Colon (tissue), 2 donors: ENCODE measurements around the gene BBS9.

Experiments used
- FAIRE-seq: peaks from 2 replicates; lab custom pipeline; 2012; peaks lifted over from hg19 to GRCh38; lab: Jason Lieb, UNC
- donor health status: control.
- donor health status: control.

The BBS9 gene

DNA sequence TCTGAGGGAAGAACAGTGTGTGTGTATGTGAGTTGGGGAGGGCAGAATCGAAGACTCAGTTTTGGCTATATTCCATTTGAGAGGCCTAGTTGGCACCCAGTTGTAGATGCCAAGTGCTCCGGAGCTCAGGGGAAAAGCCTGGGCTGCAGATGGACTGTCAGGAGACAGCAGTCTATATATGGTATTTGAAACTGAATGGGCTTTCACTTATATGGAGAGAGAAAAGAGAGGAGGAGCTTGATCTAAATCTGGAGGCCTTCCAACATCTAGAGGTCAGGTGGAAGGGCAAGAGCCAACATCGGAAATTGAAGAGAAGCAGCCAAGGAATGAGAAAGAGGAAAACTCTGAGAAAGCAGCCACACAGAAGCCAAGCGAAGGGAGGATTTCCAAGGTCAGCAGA is 425.2 kb downstream of the BBS9 start:
- no peak for FAIRE-seq

DNA sequence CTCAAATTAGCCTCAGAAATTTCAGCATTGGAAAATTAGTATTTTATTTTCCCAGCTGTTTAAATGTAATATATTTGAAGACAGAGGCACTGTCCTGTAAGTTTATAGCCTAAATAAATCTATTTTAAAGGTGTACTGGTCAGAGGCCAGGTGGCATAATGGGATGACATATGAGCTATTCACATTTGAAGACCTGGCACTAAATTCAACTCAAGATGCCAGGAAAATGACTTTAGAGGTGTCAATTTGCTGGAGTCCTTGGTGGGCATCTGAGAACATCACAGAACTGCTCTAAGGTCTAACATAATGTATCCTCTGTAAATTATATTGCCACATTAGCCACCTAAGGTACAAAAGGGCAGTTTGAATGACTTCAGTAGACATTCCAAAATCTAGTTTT is 427.1 kb downstream of the BBS9 start:
- FAIRE-seq: no peak

DNA sequence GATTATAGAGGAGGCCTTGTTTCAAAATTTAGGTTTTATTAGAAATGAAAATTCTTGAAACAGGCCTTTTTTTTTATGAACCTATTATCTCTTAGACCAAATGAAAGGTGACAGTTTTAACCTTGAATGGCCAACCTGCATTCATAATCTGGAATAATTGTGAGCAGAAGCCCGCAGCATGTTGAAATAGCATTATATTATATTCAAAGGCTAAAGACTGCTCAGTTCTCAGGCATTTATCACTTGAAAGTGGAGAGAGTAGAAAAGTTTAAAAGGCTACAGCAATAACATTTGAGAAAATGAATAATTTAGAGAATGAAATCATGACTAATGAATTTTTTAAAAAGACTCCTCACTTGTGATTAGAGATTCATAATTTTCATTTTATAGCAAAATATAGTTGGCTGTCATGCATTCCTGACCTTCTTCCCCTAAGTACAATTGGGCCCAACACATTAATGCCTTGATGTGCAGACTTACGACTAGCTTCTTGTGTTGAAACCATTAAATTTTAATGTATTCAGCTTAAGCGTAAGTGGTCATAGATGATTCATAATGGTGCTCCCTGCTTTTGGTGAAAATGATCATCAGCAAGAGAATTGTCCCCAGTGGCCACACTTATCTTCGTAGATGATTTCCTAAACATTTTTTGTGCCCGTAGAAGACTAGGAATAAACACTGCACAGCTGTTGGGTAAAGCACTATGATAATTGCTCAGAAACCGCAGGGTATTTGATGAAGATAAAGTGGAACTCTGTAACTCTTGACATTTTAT is 429.4 kb downstream of the BBS9 start:
- FAIRE-seq: no peak

DNA sequence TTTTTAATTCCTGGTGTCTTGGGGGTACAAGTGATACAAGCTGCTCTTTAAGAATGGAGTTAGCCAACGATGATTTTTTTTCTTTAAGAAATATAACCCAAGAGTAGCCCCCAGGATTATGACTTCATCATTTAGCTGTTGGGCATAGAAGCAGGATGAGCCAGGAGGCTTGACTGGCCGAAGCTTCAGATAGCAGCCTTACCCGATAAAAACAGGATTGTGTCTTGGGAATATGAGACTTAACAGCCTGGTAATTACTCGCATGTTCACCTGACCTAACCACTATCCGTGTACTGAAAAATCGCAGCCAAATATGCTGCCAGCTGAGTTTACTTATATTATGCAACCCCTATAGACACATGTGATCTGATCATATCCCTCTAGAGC is 430.0 kb downstream of the BBS9 start:
- no peak for FAIRE-seq

DNA sequence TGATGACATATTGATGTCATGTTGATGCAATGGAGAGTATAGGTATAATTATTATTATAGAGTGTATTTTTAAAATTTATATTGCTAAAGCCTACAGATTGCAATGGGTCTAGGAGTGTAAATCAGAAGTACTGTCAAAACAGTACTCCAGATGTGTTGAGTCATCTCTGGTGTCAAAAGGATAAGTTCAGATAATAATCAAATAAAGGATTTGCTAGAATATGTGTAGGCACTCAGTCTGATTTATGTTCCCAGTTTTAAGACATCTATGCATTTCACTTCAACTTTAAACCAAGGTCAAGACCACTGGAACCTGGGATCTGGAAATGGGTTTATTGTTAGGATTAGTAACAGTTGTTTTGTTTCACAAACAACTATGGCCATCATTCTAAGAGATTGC is 433.6 kb downstream of the BBS9 start:
- FAIRE-seq: no peak

DNA sequence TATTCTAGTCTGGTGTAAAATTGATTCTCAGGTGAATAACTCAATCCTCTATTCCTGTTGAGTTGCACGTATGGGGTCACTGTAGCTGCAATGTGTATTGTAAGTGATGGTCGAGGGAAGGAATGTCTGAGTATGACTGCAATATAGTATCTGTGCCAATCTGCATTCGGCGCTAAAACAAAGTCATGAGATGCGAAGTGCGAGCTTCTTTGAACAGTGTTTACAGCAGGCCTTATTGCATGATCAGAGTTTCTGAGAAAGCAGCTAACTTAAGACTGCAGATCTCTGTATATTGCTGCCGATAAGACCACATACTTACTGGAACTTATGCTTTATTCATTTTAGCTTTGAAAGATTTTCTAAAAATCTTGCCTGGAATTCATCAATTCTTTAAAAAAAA is 434.3 kb downstream of the BBS9 start:
- no peak for FAIRE-seq

DNA sequence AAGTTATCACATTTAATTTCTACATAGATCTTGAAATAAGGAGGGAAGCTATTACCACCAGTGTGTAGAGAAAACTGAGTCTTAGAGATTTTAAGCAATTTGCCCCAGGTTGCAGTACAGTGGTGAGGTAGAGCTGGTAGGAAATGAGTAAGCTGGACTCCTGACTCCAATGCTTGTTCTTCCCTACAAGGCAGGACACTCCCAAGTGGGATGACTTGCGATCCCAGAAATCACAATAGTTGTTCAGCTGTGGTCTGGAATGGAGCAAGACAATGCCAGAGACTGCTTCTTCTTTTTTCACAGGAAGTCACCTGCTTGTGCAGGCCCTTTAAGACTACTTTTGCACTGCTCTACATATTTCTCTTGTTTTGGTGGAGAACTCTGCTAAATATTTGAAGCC is 448.8 kb downstream of the BBS9 start:
- FAIRE-seq: no peak

DNA sequence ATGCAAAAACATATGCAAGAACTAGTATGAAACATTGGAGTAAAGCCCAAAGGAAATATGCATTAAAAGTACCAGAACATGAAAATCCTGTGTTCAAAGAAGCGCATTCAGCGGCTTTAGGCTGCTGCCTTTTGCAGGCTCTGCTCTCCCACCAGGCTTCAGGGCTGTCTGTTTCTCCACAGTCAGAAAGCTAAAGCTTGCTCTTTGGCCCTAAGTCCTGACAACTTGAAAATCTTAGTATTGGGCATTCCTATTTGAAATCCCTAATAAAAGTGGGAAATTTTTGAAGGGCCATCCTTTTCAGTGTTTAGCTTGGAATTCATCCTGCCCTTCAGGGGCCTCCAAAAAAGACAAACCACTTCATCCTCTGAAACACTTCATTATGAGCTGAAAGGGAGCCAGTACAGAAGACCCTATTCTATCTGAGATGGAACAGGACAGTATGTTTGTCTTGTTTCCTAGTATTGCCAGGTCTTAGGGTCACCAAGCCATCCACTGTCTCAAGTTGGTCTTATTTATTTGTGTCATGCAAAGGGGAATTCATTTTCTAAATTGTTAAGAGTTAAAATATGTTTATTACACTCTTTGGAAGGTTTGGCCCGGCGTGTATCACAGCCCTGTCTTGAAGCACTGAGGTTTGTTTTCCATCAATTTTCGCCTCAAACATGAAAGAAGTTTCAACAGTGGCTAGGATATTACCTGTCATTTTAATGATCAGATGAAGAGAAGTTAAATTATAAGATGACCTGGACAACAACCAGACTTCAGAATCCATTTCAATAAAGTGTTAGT is 449.7 kb downstream of the BBS9 start:
- FAIRE-seq: no peak

DNA sequence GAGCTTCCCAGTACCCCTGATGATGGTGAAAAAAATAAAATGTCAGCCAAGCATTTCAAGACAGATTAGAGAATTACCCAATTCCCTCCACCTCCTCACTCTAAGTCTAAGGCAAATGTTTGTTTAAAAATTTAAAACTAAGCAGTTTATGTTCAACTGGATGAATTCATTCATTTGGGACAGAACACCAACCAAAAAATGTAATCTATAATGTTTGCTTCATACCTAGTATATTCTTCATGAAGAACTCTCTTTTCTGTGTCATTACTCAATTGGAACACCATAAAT is 450.3 kb downstream of the BBS9 start:
- FAIRE-seq: no peak

DNA sequence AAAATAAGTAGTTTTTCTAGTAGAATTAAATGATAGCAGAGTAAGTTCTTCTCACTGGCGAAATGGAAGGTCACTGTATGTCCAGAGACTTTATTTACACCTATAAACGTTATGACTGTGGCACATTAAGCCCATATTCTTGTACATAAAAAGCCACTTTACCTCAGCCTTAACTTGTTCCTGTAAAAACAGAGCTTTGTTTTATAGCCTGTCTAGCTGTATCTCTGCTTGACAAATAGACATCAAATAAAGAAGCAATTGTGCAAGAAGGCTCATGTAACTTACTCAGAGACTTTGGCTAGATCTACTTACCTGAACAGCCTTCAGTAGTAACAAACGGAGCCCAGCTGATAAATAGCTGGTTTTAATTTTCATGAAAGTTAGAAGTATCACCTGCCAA is 451.9 kb downstream of the BBS9 start:
- no peak for FAIRE-seq

DNA sequence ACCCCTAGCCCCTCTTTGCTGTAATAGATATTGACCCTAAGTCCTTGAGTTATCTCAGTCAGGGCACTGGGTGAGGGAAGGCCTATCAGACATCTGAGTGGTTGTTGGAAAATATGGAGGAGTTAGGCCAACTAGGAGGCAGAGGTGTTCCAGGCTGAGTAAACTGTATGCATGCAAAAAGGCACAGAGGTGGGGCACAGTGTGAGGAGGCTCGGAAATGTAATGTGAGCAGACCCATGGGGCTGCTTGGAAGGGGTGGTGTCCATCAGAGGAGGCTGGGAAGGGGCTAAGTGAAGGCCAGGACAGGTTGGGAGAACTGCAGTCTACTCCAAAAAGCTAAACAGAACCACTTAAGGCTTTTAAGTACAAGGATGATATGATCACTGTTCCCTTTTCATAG is 452.7 kb downstream of the BBS9 start:
- no peak for FAIRE-seq

DNA sequence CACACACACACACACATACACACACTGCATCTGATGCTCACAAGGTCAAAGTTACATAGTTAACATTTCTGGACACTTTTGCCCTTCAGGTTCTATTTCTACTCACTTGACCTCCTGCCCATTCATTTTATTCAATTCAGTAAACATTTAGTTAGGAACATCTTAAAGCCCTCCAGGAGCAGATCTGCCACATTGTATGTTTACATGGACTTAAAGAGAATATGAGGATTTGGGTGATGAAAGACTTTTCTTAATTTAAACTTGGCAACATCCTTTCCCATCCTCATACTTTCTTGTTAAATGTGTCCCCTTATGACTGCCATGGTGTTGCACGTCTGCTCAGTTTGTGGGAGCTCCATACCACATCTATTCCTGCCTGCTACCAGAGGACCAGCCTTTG is 453.2 kb downstream of the BBS9 start:
- FAIRE-seq: no peak

DNA sequence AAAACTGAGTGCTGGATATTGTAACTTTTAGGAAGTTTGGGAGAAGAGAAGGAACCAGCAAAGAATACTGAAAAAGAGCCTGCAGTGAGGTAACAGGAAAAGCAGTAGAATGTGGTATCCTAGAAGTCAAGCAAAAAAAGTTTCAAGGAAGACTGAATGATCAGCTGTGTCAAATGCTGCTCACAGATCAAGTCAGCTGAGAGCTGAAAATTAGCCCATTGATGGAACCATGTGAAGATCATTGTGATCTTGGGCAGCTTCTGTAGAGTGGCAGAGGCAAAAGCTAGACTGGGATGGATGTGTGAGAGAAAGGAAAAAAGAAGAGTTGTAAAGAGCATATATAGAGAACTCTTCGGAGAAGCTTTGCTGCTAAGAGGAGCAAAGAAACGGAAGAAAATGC is 460.5 kb downstream of the BBS9 start:
- no peak for FAIRE-seq

DNA sequence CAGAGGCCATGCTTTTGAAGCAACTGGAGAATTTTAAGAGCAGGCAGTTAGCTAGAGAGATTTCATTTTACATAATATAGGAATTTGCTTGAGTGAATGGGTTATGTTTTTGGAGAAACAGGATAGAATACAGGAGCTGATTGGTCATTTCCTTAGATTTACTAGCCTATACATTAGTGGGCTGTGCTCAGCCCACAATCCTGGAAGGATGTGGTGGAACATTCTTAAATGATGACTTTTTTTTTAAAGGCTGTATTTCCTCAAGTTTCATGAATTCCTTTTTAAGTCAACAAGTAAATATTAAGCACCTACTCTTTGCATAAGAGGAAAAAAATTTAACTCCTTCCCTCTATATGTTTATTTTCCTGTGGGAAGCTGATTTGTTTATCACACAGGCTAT is 461.6 kb downstream of the BBS9 start:
- no peak for FAIRE-seq

DNA sequence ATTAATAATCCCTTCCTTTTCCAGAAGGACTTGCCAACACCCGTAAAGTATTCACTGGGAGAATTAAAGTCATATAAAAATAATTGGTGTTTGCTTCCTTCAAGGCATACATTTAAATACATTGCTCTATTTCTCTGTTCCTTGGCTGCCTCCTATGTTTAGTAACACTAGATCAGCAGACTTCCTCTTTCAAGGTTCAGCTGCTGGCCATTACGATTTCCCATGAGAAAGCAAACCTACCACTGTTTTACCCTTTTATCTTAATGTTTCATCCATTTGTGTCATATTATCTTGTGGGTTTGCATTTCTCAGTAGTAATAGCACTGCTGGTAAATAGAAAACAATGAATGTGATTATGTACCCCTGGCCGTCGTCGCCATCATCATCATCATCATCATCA is 462.1 kb downstream of the BBS9 start:
- FAIRE-seq: no peak

DNA sequence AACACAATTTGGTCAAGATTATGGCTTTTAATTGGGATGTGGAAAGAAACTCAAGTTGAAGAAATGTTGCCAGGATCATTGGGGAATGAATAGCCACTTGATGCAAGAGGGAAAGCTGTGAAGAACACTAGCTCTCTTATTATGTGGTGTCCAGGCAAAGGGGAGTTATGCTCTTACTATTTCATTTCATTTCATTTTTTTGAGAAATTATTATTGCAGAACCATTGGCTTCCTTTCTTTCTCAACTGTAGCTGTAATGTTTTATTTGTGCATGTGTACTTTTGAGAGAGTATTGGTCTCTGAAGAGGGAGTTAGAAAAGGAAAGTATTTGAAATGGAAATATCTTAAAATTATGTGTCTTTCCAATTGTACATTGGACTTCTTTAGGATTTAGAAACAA is 463.4 kb downstream of the BBS9 start:
- FAIRE-seq: no peak

DNA sequence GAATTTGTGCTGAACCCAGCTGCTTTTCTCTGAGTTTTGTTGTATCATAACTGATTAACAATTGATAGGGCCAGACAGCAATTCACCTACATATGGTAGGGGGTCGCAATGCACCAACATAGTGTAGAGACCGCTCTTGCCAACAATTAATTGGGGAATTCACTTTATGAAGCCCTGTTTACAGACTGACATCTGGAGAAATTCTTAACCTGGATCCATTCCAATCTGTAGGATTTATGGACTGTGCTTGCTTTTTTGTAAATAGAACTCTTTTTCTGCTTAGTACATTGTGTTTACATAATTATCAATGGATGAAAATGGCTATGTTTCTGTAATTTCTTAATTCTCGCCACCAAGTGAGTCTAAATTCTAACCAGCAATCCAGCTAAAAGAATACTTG is 464.2 kb downstream of the BBS9 start:
- no peak for FAIRE-seq

DNA sequence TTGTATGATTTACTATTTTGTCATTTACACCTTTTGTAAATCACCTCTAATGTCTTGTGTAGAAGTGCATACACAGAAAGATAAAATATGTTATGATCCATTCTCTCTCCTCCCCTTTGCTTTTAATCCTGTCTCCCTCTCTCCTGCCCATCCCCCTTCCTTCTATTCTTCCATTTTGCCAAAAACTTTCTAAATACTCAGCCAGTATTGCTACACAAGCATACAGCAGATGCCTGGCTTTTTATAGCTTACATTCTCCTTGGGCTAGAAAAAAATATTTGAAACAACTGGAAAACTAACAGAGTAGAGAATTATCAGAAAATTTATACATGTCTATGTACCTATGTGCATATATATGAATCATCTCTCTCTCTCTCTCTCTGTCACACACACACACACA is 467.3 kb downstream of the BBS9 start:
- FAIRE-seq: no peak

DNA sequence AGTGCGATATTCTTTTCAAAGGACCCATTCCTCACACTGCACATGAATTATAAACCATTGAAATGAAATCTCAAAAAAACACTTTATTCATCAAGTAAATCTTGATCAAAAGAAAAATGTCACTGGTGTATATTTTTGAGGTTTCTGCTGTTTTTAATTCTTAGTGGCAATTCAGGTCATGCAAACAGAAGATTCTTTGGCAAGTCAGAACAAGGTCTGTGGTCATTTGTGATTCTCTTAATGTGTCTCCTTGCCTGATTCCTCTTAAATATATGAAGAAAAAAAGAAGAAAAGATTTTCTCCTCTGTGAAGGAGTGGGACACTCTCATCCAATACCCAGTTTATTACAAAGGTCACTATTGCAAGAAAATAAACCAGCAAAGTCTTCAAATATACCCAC is 467.8 kb downstream of the BBS9 start:
- no peak for FAIRE-seq

DNA sequence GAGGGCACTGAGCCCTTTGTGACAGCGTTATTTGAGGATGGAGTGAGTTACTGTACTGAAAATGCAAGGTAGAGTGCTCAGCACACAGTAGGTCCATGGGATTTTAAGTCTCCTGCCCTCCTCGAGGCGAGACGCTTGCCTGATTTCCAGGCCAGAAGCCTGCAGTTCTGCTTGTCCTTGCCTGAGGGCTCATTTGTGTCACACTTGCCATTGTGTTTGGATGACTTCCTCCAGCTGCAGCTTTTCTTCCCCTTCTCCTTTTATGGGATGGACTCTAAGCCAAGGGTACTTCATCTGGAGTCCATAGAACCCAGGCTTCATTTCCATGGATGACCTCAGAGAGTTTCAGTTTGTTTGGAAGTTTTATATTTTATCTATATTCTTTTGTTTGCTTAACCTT is 471.7 kb downstream of the BBS9 start:
- FAIRE-seq: no peak

DNA sequence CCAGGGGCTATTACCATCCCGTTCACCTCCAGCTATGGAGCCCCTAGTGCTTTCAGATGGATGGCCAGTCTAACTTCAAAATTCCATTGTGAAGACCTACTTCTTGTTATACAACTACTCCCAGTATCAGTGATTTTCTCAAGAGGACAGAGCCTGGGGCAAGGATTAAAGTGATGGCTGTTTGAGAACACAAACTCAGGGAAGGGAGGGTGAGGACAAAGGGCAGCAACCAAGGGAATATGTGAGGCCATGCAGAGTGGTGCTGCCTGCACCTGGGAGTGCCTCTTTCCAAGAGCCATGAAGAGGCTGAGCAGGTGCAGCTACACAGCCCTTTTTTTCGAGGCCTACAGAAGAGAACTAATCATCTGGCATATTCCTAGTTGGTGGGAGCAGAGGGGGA is 472.5 kb downstream of the BBS9 start:
- FAIRE-seq: no peak

DNA sequence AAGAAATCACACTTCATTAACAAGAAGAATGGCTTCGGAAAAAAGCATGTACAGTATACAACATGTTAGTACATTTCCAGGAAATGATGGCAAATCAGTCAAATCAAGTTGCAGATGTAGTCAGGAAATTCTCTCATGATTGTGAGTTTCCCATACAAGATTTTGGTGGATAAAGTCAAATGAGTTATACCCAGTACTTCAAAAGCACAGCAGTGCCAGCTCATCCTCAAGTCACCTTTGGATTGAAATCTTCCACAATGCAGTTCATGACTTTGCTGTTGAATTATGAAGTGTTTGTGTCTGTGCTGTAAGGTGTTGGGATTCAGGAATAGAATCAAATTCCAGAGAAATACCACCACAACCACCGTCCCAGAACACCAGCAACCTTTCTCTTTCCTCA is 474.7 kb downstream of the BBS9 start:
- no peak for FAIRE-seq

DNA sequence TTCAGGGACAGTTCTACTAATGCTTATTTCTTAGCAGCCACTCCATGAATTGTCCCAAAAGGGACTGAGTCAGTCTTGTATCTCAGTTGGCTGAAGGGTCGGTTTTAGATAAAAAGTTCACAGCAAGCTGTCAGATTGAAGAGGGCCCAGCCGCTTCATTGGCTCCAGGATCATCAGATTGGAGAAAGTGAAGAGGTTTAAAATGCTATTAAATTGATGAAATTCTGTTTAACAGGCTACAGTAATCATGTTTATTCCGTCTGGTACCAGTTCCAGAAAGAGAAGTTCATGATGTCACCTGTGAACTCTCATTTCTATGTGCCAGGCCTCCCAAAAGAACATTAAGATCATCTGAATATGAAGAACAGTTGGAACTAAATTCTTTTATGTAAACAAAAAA is 481.6 kb downstream of the BBS9 start:
- FAIRE-seq: no peak

DNA sequence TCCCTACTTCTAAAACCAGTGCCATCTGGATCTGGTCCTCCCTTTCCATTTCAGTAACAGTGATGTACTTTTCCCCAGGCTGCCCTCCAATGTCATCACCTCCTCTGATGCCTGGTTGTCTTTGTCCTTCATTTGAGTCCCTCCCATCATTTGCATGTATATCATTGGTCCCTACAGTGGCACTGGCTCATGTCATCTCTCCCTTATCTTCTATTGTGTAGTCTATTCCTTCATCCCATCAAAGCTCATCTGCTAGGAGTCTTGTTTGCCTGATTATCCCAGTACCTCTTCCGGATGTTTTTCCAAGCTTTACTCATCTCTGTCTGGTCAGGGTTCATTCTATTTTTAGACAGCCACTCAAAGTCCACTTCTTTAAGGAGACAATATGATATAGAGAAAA is 483.1 kb downstream of the BBS9 start:
- no peak for FAIRE-seq
